ENCODE data around the gene AMY2B. TPM values are rescaled to one million over a fixed set of nuclear protein-coding genes. Genes with fewer than 3 reads are reported as not detected.

AMY2B gene
- total RNA-seq, 1 experiment from 2014 or later, result 1.1 TPM

- H3K36me3 ChIP-seq (ENCODE audit: control insufficient read depth, insufficient read depth, low read length), result peaks cover 2% of the 10 kb centered on the region
- in situ Hi-C loops (cut with HindIII; ENCODE audit: low pct_unique_long_range_greater_than_20kb, low sequenced_read_pairs) (no loop called here), intact Hi-C loops (cut with micrococcal nuclease; ENCODE audit: unreplicated experiment) (no loop called here)
- H3K27me3 ChIP-seq (ENCODE audit: control insufficient read depth, insufficient read depth, low read length), result no peaks in the 10 kb centered on the region
- ATAC-seq (no peak), DNase-seq (ENCODE audit: low read depth, low spot score) (no peak)
- POLR2A ChIA-PET, result no interaction called here
- no peaks in the 10 kb centered on the region; the same call in none of the 2 replicates for H3K4me1 ChIP-seq (ENCODE audit: control insufficient read depth, insufficient read depth, low read length)
- H3K27ac ChIP-seq (ENCODE audit: low read length), result no peak overlapping the region
- CTCF ChIA-PET, result no interaction called here
- H3K4me3 ChIP-seq (ENCODE audit: low read depth in 2 of 2, low read length in 2 of 2), result no peak overlapping the region
- TF ChIP-seq CTCF (IDR thresholded peaks at IDR 0.05), result no peak
- TF ChIP-seq TCF7L2 (IDR thresholded peaks at IDR 0.05; ENCODE audit: low read depth, low read length), result no peak
- no peak for TF ChIP-seq POLR2AphosphoS5 (IDR thresholded peaks at IDR 0.05; ENCODE audit: low read depth, low read length)
- no peak for TF ChIP-seq REST (IDR thresholded peaks at IDR 0.05; ENCODE audit: insufficient read depth in 1 of 2, low read depth in 2 of 2, low read length in 1 of 2)
- no peak for TF ChIP-seq SIN3A (IDR thresholded peaks at IDR 0.05; ENCODE audit: borderline replicate concordance, insufficient read depth, low read depth, low read length)
- no TSS peak for BruUV-seq (replicated peaks)
- H3K9me3 ChIP-seq (ENCODE audit: control insufficient read depth, insufficient read depth, low read depth, low read length), result no peaks in the 10 kb centered on the region
Measured at GRCh38 chr1:103529746-103530145, 41.6 kb upstream of the AMY2B start.

GRCh38 chr1:103538226-103538625 lies 33.2 kb upstream of the AMY2B start:
- no peaks in the 10 kb centered on the region for H3K27me3 ChIP-seq (ENCODE audit: control insufficient read depth, insufficient read depth, low read length)
- TF ChIP-seq REST (IDR thresholded peaks at IDR 0.05; ENCODE audit: insufficient read depth in 1 of 2, low read depth in 2 of 2, low read length in 1 of 2) (no peak), TCF7L2 (IDR thresholded peaks at IDR 0.05; ENCODE audit: low read depth, low read length) (no peak), SIN3A (IDR thresholded peaks at IDR 0.05; ENCODE audit: borderline replicate concordance, insufficient read depth, low read depth, low read length) (no peak), CTCF (IDR thresholded peaks at IDR 0.05) (no peak), POLR2AphosphoS5 (IDR thresholded peaks at IDR 0.05; ENCODE audit: low read depth, low read length) (no peak)
- intact Hi-C loops (cut with micrococcal nuclease; ENCODE audit: unreplicated experiment) (no loop called here), in situ Hi-C loops (cut with HindIII; ENCODE audit: low pct_unique_long_range_greater_than_20kb, low sequenced_read_pairs) (no loop called here)
- ChIA-PET CTCF (no interaction called here), POLR2A (no interaction called here)
- H3K4me1 ChIP-seq (ENCODE audit: control insufficient read depth, insufficient read depth, low read length), result no peaks in the 10 kb centered on the region
- H3K36me3 ChIP-seq (ENCODE audit: control insufficient read depth, insufficient read depth, low read length), result peaks cover 15% of the 10 kb centered on the region; the same call in 1 of the 2 replicates
- no peak overlapping the region for H3K4me3 ChIP-seq (ENCODE audit: low read depth in 2 of 2, low read length in 2 of 2)
- ATAC-seq, result no peak
- no peak for DNase-seq (ENCODE audit: low read depth, low spot score)
- no peaks in the 10 kb centered on the region for H3K9me3 ChIP-seq (ENCODE audit: control insufficient read depth, insufficient read depth, low read depth, low read length)
- BruUV-seq (replicated peaks), result no TSS peak
- no peak overlapping the region for H3K27ac ChIP-seq (ENCODE audit: low read length)
